PC-9 (cell line): ENCODE measurements around the gene ANKS1B. TPM values are rescaled to one million over a fixed set of nuclear protein-coding genes. Genes with fewer than 3 reads are reported as not detected.

Experiments
- BruUV-seq: library from RNA; stranded (reverse); fragments of 400-500 nt; replicated peaks from 2 replicates; lab custom pipeline; 2021; lab: Mats Ljungman, UMichigan
- CTCF ChIA-PET: fragments of 300-600 bp; sonication (Branson Sonifier 250); formaldehyde crosslinking; loops from one replicate; lab custom pipeline; 2022; ENCODE audit warnings: antibody characterized with exemption; lab: Charles Lee
- POLR2A ChIA-PET: fragments of 300-600 bp; sonication (Branson Sonifier 250); formaldehyde crosslinking; loops from one replicate; lab custom pipeline; 2022; ENCODE audit warnings: antibody characterized with exemption; ENCODE audit not compliant: unreplicated experiment; lab: Charles Lee
- DNase-seq, 2 experiments: peaks; one replicate each; pipeline versions ENCODE4 v3.0.0 to v3.0.0-alpha.2; 2015 to 2022; ENCODE audit warnings: mixed read lengths in 1 of 2
- H2AFZ ChIP-seq: fragments of 200-600 bp; sonication (generic); 2 replicates; pipeline ENCODE4 v1.8.1; 2017; ENCODE audit warnings: antibody characterized with exemption
- H3F3A ChIP-seq: fragments of 200-600 bp; sonication (generic); 2 replicates; pipeline ENCODE4 v1.8.1; 2017; ENCODE audit warnings: antibody characterized with exemption, mild to moderate bottlenecking, low read depth; ENCODE audit not compliant: insufficient read depth
- H3K27ac ChIP-seq: fragments of 200-600 bp; sonication (generic); 2 replicates; pipeline ENCODE4 v1.6.1; 2016; ENCODE audit warnings: mixed run types
- H3K27me3 ChIP-seq: fragments of 200-600 bp; sonication (generic); 2 replicates; pipeline ENCODE4 v1.6.1; 2016; ENCODE audit warnings: low read depth, mixed run types; ENCODE audit not compliant: insufficient read depth
- H3K36me3 ChIP-seq: fragments of 200-600 bp; sonication (generic); 2 replicates; pipeline ENCODE4 v1.6.1; 2016; ENCODE audit warnings: low read depth, mixed run types
- H3K4me1 ChIP-seq: fragments of 200-600 bp; sonication (generic); replicated peaks from 2 replicates; pipeline ENCODE4 v1.6.1; 2016; ENCODE audit warnings: mixed run types; ENCODE audit not compliant: insufficient read depth
- H3K4me2 ChIP-seq: fragments of 200-600 bp; sonication (generic); 2 replicates; pipeline ENCODE4 v1.6.1; 2017; ENCODE audit warnings: mixed run types
- H3K4me3 ChIP-seq: fragments of 200-600 bp; sonication (generic); 2 replicates; pipeline ENCODE4 v1.6.1; 2016; ENCODE audit warnings: mixed run types
- H3K79me2 ChIP-seq: fragments of 200-600 bp; sonication (generic); 2 replicates; pipeline ENCODE4 v1.6.1; 2017; ENCODE audit warnings: low read depth, mixed run types
- H3K9me2 ChIP-seq: fragments of 200-600 bp; sonication (generic); 2 replicates; pipeline ENCODE4 v1.8.1; 2017; ENCODE audit warnings: mild to moderate bottlenecking; ENCODE audit not compliant: insufficient read depth
- H3K9me3 ChIP-seq: fragments of 200-600 bp; sonication (generic); 2 replicates; pipeline ENCODE4 v1.8.1; 2016; ENCODE audit warnings: low read depth; ENCODE audit not compliant: insufficient read depth
- H4K20me1 ChIP-seq: fragments of 200-600 bp; sonication (generic); 2 replicates; pipeline ENCODE4 v1.8.1; 2017; ENCODE audit not compliant: insufficient read depth
- CTCF ChIP-seq: fragments of 200-600 bp; sonication (generic); conservative IDR thresholded peaks from 2 replicates; pipeline ENCODE4 v1.6.1; 2017; ENCODE audit warnings: mixed run types, antibody characterized with exemption, mild to moderate bottlenecking, moderate library complexity
- EZH2 ChIP-seq: fragments of 200-600 bp; sonication (generic); IDR thresholded peaks from 2 replicates; pipeline ENCODE4 v1.8.0; 2017; ENCODE audit warnings: antibody characterized with exemption, low read depth
- intact Hi-C: fragments of 100-400 bp; cut with micrococcal nuclease; formaldehyde crosslinking; loops from one replicate; pipeline ENCODE4 v1.10.0; 2022; ENCODE audit not compliant: unreplicated experiment
- total RNA-seq: library from RNA; stranded (reverse); gene quantifications from 2 replicates; pipeline ENCODE4 v1.2.3, GENCODE V29; 2021

Gene ANKS1B
- total RNA-seq, 1 experiment from 2014 or later: not detected

- Histone ChIP-seq H2AFZ (no peak overlapping the region), H3F3A (no peaks in the 10 kb centered on the region), H3K4me2 (no peak overlapping the region), H3K27me3 (no peaks in the 10 kb centered on the region), H3K9me2 (no peaks in the 10 kb centered on the region), H3K27ac (no peak overlapping the region), H3K4me1 (no peaks in the 10 kb centered on the region), H3K9me3 (no peaks in the 10 kb centered on the region), H3K4me3 (no peak overlapping the region), H3K36me3 (no peaks in the 10 kb centered on the region), H3K79me2 (no peaks in the 10 kb centered on the region), H4K20me1 (no peaks in the 10 kb centered on the region)
- DNase-seq: no peak
- TF ChIP-seq EZH2 (no peak), CTCF (no peak)
- ChIA-PET CTCF (no interaction called here), POLR2A (no interaction called here)
- intact Hi-C loops: no loop called here
- no TSS peak for BruUV-seq
Observed at GRCh38 chr12:99495799-99496198, 488.9 kb downstream of the ANKS1B start.

GRCh38 chr12:99493197-99493596 lies 491.5 kb downstream of the ANKS1B start:
- no peaks in the 10 kb centered on the region for H3K36me3 ChIP-seq
- H3K4me1 ChIP-seq: no peaks in the 10 kb centered on the region
- H3K9me3 ChIP-seq: no peaks in the 10 kb centered on the region
- H4K20me1 ChIP-seq: no peaks in the 10 kb centered on the region
- no peak for TF ChIP-seq CTCF
- no peak for TF ChIP-seq EZH2
- intact Hi-C loops: no loop called here
- no TSS peak for BruUV-seq
- H2AFZ ChIP-seq: no peak overlapping the region
- DNase-seq: no peak
- H3K27me3 ChIP-seq: peaks cover 5% of the 10 kb centered on the region; the same call in 1 of the 2 replicates
- H3K27ac ChIP-seq: no peak overlapping the region
- H3F3A ChIP-seq: no peaks in the 10 kb centered on the region
- H3K4me2 ChIP-seq: no peak overlapping the region
- H3K79me2 ChIP-seq: no peaks in the 10 kb centered on the region
- H3K4me3 ChIP-seq: no peak overlapping the region
- CTCF ChIA-PET: no interaction called here
- POLR2A ChIA-PET: no interaction called here
- H3K9me2 ChIP-seq: no peaks in the 10 kb centered on the region

GRCh38 chr12:99486277-99486676 lies 498.5 kb downstream of the ANKS1B start:
- Histone ChIP-seq H3K4me1 (no peaks in the 10 kb centered on the region), H3K36me3 (no peaks in the 10 kb centered on the region), H3K27ac (no peak overlapping the region), H3K9me3 (no peaks in the 10 kb centered on the region), H4K20me1 (no peaks in the 10 kb centered on the region), H2AFZ (no peak overlapping the region), H3K79me2 (no peaks in the 10 kb centered on the region), H3K9me2 (no peaks in the 10 kb centered on the region), H3K4me3 (no peak overlapping the region), H3K4me2 (no peak overlapping the region), H3F3A (no peaks in the 10 kb centered on the region), H3K27me3 (peaks cover 5% of the 10 kb centered on the region; the same call in 1 of the 2 replicates)
- no peak for DNase-seq
- intact Hi-C loops: no loop called here
- no peak for TF ChIP-seq CTCF
- TF ChIP-seq EZH2: no peak
- ChIA-PET POLR2A (no interaction called here), CTCF (no interaction called here)
- no TSS peak for BruUV-seq
